Stimulated activated CD8-positive, alpha-beta memory T cell treated with anti-CD3 and anti-CD28 coated beads, Interleukin-15, amount 100 ng/mL, for 4 hours (primary cell): ENCODE data around the gene NKX1-1.
"Not testable (repeated sequence)": the region's sequence is repeated elsewhere in the genome, so short reads cannot be mapped to it uniquely, and the experiment has no call there.

ENCODE experiments used
- DNase-seq, 2 donors: peaks; one replicate each; pipeline ENCODE4 v3.0.0-alpha.2; 2020; ENCODE audit warnings: low read depth in 2 of 2

NKX1-1 gene

DNA sequence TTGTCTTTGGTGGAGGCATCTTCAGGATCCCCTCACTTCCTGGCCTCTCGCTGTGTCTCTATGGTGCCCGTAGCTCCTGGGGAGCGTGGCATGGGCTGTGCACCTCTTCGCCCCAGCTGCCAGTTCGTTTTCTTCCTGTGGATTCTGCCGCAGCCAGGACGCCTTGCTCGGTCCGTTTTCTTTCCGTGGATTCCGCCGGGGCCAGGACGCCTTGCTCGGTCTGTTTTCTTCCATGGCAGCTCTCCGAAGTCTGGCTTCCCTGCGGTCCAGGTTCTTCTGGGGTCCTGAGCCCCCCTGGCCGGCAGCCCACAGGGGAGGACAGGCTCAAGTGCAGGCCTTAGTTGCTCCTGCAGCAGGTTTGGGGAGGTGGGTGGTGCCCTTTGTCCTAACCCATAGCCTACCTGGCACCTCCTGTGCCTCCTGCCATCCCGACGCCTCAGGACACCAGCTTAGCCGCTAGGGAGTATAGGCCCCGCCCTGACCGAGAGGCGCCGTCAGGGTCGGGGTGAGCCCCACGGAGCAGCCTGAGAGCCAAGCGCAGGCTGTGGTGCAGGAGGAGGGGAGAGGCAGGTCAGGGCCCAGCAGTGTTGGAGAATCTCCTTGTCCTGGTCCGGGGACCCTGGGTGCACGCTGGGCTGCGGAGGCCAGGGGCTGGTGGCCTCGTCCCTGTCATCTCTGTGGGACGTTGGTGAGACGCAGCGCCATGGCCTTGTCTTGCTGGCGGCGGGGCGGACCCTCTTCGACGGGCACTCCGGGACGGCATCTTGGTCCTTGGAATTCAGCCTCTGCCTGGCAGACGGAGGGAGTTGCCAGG is 32.1 kb downstream of the NKX1-1 start:
- no peak for DNase-seq

DNA sequence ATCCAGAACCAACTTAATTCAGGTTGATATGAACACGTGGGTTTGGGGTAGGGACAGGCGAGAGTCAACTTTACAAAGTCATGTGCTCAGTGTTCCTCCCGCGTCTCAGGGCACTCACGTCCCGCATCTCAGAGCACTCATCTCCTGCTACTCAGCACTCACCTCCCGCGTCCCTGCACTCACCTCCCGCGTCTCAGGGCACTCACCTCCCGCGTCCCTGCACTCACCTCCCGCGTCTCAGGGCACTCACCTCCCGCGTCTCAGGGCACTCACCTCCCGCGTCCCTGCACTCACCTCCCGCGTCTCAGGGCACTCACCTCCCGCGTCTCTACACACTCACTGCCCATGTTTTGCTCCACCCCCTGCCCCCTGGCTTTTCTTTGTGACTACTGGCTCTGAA is 33.7 kb downstream of the NKX1-1 start:
- DNase-seq, result not testable (repeated sequence)

DNA sequence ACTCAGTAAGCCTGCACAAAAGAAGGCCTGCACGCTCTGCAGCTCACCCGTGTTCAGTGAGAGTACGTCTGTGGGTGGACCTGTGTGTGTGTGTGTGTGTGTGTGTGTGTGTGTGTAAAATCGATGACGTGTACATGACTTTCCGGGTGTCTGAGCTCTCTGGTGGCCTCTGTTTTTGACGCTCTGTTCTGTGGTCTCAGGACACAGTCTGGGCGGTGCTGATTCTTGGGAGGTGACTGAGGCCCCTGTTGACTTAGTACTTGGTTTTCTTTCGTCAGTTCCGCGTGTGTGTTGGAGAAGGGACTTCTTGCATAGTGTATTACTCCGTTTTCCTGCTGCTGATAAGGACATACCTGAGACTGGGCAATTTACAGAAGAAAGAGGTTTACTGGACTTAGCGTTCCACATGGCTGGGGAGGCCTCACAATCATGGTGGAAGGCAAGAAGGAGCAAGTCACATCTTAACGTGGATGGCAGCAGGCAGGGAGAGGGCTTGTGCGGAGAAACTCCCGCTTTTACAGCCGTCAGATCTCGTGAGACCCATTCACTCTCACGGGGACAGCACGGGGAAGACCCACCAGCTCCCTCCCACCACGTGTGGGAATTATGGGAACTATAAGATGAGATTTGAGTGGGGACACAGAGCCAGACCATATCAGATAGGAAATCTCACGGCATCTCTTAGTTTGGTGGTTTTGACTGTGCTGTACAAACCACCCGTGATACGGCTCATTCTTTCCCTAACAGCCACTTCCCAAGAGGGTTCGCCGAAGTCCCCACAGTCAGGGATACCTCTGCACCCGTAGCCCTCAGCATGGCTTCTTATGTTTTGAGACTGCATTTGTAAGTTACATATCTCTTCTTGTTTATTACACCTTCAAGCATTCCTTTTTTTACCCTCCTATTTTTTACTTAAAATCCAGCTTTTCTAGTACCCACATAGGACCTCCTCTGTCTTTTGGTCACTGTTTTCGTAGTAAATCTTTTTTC is 34.8 kb downstream of the NKX1-1 start:
- DNase-seq, result no peak

GRCh38 chr4:1370321-1371124 is 35.7 kb downstream of the NKX1-1 start:
- DNase-seq, result no peak

DNA sequence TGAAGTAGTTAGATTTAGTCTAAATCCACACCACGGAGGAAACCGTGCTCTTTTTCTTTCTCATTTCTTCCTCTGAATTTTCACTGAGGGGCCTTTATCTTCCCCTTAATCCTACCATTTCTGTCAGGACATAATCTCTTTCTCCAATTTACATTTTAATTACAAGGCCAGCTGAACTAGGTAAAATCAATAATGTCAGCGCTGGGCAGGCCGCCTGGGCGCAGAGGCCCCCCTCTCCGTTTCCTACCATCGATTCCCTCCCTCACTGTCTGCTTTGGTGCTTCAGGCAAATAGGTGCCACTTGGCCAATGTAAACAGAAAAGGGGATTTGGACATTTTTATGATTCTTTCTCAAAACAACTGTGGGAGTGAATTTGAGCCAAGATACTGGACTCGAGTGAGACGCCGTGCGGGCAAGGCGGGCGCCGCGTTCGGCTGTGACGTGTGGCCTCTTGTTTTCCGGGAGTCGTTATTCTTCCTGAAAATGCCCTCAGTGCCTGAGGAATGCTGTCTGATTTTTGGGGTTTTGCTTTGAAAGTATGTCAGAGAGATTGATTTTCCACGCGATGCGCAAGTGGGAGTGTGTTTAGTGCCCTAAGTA is 36.7 kb downstream of the NKX1-1 start:
- no peak for DNase-seq

- no peak for DNase-seq
These were observed 37.2 kb downstream of the NKX1-1 start for GRCh38 chr4:1369091-1369450.

DNA sequence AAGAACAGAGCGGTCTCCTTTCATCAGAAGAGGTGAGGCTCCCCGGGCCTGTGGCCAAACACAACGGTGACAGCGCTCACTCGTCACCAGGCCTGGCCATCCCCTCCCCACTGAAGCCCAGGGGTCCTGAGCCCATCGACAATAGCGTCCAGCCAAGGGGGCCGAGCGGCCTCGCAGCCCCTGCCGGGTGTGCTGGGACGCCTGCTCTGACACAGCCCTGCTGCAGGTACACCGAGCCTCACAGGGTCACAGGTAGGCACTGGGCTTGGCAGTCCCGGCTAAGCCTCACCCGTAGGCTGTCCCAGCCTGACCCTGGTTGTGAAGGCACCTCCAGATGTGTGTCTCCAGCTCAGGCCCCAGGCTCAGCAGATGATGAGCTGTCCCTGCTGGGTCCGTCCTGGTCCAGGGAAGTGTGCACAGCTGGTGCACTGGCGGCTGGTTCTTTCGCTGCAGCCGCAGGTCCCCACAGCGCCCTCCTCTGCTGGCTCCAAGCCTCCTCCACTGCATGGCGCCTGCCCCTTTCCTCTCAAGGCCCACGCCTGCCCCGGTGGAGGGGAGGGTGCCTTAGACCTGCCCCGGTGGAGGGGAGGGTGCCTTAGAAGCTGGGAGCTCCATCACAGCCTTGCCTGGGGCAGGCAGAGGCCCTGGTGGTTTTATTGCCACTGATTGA is 37.7 kb downstream of the NKX1-1 start:
- DNase-seq, result no peak

DNA sequence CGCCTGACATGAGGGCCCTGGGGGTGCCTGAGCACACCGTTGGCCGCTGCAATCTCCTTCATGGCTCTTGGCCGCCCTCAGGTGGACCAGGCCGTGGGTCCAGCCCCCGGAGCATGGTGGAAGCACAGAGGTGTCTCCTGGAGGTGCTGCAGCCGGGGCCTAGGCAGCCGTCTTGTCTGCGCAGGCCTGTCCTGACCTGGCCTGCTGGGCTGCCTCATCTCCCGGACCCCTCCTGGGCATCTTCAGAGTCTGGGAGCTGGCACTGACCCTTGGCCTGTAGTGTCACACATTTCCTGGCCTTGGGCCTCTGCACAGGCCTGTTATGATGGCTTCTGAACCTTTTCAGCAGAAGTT is 38.3 kb downstream of the NKX1-1 start:
- no peak for DNase-seq

- DNase-seq, result no peak
These were observed 38.9 kb downstream of the NKX1-1 start for GRCh38 chr4:1367230-1367935.

- DNase-seq, result no peak
These were observed 39.6 kb downstream of the NKX1-1 start for GRCh38 chr4:1366371-1367229.

- no peak for DNase-seq
These were observed 40.7 kb downstream of the NKX1-1 start for GRCh38 chr4:1365271-1366178.

GRCh38 chr4:1364748-1365147 is 41.5 kb downstream of the NKX1-1 start:
- DNase-seq, result no peak

GRCh38 chr4:1364217-1364616 is 42.0 kb downstream of the NKX1-1 start:
- DNase-seq, result no peak

GRCh38 chr4:1363513-1363912 is 42.7 kb downstream of the NKX1-1 start:
- no peak for DNase-seq

DNA sequence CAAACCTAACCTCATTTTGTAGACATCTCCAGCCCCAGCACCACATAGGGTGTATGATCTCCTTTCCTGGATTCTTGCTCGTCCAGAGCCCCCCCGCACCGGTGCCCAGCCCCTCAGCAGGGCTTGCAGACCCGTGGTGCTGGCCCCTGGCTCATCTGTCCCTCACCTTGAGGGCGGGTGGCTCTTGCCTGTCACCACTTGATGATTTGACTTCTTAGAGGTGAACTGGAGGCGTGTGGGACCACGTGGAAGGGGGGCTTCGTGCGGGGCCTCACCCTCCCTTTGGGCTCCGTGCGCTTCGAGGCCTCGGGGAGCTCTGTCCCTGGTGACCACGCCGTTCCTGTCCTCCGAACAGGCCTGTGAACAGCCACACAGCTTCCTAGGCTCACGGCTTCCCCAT is 43.7 kb downstream of the NKX1-1 start:
- DNase-seq, result no peak

- DNase-seq, result no peak
These were observed 44.2 kb downstream of the NKX1-1 start for GRCh38 chr4:1362046-1362445.

GRCh38 chr4:1361431-1361830 is 44.8 kb downstream of the NKX1-1 start:
- no peak for DNase-seq
